ENCODE measurements around the gene C4BPA.

- TF ChIP-seq POLR2A (IDR thresholded peaks at IDR 0.05) = no peak
- TF ChIP-seq, protein P1, sequence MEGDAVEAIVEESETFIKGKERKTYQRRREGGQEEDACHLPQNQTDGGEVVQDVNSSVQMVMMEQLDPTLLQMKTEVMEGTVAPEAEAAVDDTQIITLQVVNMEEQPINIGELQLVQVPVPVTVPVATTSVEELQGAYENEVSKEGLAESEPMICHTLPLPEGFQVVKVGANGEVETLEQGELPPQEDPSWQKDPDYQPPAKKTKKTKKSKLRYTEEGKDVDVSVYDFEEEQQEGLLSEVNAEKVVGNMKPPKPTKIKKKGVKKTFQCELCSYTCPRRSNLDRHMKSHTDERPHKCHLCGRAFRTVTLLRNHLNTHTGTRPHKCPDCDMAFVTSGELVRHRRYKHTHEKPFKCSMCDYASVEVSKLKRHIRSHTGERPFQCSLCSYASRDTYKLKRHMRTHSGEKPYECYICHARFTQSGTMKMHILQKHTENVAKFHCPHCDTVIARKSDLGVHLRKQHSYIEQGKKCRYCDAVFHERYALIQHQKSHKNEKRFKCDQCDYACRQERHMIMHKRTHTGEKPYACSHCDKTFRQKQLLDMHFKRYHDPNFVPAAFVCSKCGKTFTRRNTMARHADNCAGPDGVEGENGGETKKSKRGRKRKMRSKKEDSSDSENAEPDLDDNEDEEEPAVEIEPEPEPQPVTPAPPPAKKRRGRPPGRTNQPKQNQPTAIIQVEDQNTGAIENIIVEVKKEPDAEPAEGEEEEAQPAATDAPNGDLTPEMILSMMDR (IDR thresholded peaks at IDR 0.05) = no peak
These were observed 36.8 kb upstream of the C4BPA start for GRCh38 chr1:207067185-207067584.

Data from esophagus squamous epithelium (tissue), 4 donors.